Calu3 (cell line): Measurements from ENCODE around the gene SLC23A1. TPM values are rescaled to one million over a fixed set of nuclear protein-coding genes. Genes with fewer than 3 reads are reported as not detected.

Source experiments
- BruUV-seq: library from RNA; stranded (reverse); fragments of 400-500 nt; replicated peaks from 2 replicates; lab custom pipeline; 2021; lab: Mats Ljungman, UMichigan
- CTCF ChIA-PET: fragments of 300-600 bp; sonication (Branson Sonifier 250); formaldehyde crosslinking; loops from one replicate; lab custom pipeline; 2022; ENCODE audit warnings: antibody characterized with exemption; lab: Charles Lee
- DNase-seq: peaks from one replicate; pipeline ENCODE4 v3.0.0; 2022
- H3K27ac Mint-ChIP-seq: one replicate; pipeline ENCODE4 v1.8.0; 2022; ENCODE audit warnings: mixed read lengths; ENCODE audit not compliant: unreplicated experiment
- H3K27me3 Mint-ChIP-seq: one replicate; pipeline ENCODE4 v1.8.0; 2022; ENCODE audit warnings: mixed read lengths; ENCODE audit not compliant: unreplicated experiment
- H3K36me3 Mint-ChIP-seq: one replicate; pipeline ENCODE4 v1.8.0; 2022; ENCODE audit warnings: mild to moderate bottlenecking, moderate library complexity, mixed read lengths; ENCODE audit not compliant: insufficient read depth, unreplicated experiment
- H3K4me1 Mint-ChIP-seq: one replicate; pipeline ENCODE4 v1.8.0; 2022; ENCODE audit warnings: mild to moderate bottlenecking, low read depth, mixed read lengths; ENCODE audit not compliant: unreplicated experiment
- H3K4me3 Mint-ChIP-seq: one replicate; pipeline ENCODE4 v1.8.0; 2022; ENCODE audit warnings: mild to moderate bottlenecking, low read depth, moderate library complexity, mixed read lengths; ENCODE audit not compliant: unreplicated experiment
- H3K9me3 Mint-ChIP-seq: one replicate; pipeline ENCODE4 v1.8.0; 2022; ENCODE audit warnings: low read depth, mixed read lengths; ENCODE audit not compliant: unreplicated experiment
- CTCF ChIP-seq: fragments of 200-600 bp; IDR thresholded peaks from one replicate; pipeline ENCODE4 v1.8.0; 2022; ENCODE audit warnings: antibody characterized with exemption; ENCODE audit not compliant: unreplicated experiment
- intact Hi-C: fragments of 100-400 bp; cut with micrococcal nuclease; formaldehyde crosslinking; loops from one replicate; pipeline ENCODE4 v1.10.0; 2022; ENCODE audit not compliant: unreplicated experiment
- total RNA-seq: library from RNA; stranded (reverse); gene quantifications from 2 replicates; pipeline ENCODE4 v1.2.3, GENCODE V29; 2022

Gene SLC23A1
- total RNA-seq, 1 experiment from 2014 or later: 0.80 TPM

GRCh38 chr5:139401546-139401945, 18.4 kb upstream of the SLC23A1 start:
- Mint-ChIP-seq H3K27ac (no peak overlapping the region), H3K4me3 (no peak overlapping the region), H3K27me3 (no peaks in the 10 kb centered on the region), H3K36me3 (peaks cover 23% of the 10 kb centered on the region), H3K4me1 (peaks cover 32% of the 10 kb centered on the region), H3K9me3 (no peaks in the 10 kb centered on the region)
- DNase-seq: no peak
- CTCF ChIA-PET: interaction anchor here (0.5 kb wide), 1 partner anchor 57 kb away, joined by 3 read pairs; no protein-coding TSS in a partner anchor
- no TSS peak for BruUV-seq
- no peak for TF ChIP-seq CTCF
- intact Hi-C loops: no loop called here

- Mint-ChIP-seq H3K4me1 (peaks cover 30% of the 10 kb centered on the region), H3K4me3 (no peak overlapping the region), H3K27me3 (no peaks in the 10 kb centered on the region), H3K9me3 (no peaks in the 10 kb centered on the region), H3K36me3 (peaks cover 23% of the 10 kb centered on the region), H3K27ac (no peak overlapping the region)
- no TSS peak for BruUV-seq
- intact Hi-C loops: no loop called here
- CTCF ChIA-PET: no interaction called here
- no peak for TF ChIP-seq CTCF
- no peak for DNase-seq
Measured at GRCh38 chr5:139399501-139400121, 16.5 kb upstream of the SLC23A1 start.

GRCh38 chr5:139397921-139398320, 14.8 kb upstream of the SLC23A1 start:
- H3K36me3 Mint-ChIP-seq: peaks cover 16% of the 10 kb centered on the region
- no TSS peak for BruUV-seq
- no peaks in the 10 kb centered on the region for H3K27me3 Mint-ChIP-seq
- no peak overlapping the region for H3K4me3 Mint-ChIP-seq
- H3K4me1 Mint-ChIP-seq: peaks cover 13% of the 10 kb centered on the region
- TF ChIP-seq CTCF: no peak
- no peak overlapping the region for H3K27ac Mint-ChIP-seq
- CTCF ChIA-PET: no interaction called here
- DNase-seq: no peak
- no peaks in the 10 kb centered on the region for H3K9me3 Mint-ChIP-seq
- intact Hi-C loops: no loop called here

DNA sequence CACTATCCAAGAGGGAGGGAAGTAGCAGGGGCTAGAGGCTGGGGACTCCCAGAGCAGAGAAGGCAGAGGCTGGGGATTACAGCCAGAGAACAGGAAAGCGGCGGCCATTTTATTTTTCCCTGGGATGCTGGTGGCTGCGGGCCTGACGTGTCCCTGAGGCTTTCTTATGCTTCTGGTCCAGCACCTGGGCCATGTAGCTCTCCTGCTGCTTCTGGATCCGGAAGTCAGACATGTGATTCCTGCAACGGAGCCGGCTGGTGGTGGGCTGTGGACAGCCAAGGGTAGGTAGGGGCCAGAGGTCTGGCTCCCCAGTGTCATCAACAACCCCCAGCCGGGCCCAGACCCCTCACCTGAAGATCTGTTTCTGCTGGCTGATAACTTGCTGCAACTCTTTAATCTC, 13.6 kb upstream of the SLC23A1 start:
- no TSS peak for BruUV-seq
- TF ChIP-seq CTCF: no peak
- no peak overlapping the region for H3K27ac Mint-ChIP-seq
- CTCF ChIA-PET: no interaction called here
- H3K36me3 Mint-ChIP-seq: peaks cover 23% of the 10 kb centered on the region
- H3K9me3 Mint-ChIP-seq: no peaks in the 10 kb centered on the region
- peaks cover 10% of the 10 kb centered on the region for H3K4me1 Mint-ChIP-seq
- intact Hi-C loops: no loop called here
- no peak for DNase-seq
- no peak overlapping the region for H3K4me3 Mint-ChIP-seq
- H3K27me3 Mint-ChIP-seq: no peaks in the 10 kb centered on the region
